HEK293 (cell line): Measurements from ENCODE around the gene ADAMTSL4.
A peak's percentile ranks its signal among the peaks of the same experiment; 100 is the strongest.

ENCODE experiments used
- CTCF ChIA-PET: fragments of 350-600 bp; formaldehyde crosslinking; extraction: SDS; loops from one replicate; lab custom pipeline; 2021; ENCODE audit warnings: antibody characterized with exemption; lab: Yijun Ruan, JAX
- POLR2A ChIA-PET: fragments of 300-600 bp; formaldehyde crosslinking; extraction: SDS; loops from one replicate; lab custom pipeline; 2020; ENCODE audit warnings: antibody characterized with exemption, inconsistent platforms; lab: Yijun Ruan, JAX
- H3K27ac ChIP-seq: fragments of 200-500 bp; sonication (Bioruptor generic); 2 replicates; pipeline ENCODE4 v1.5.1; 2014; ENCODE audit warnings: low read depth, low read length, control low read depth, inconsistent platforms; ENCODE audit errors: extremely low read depth
- H3K36me3 ChIP-seq, 2 experiments: fragments of 200-500 bp in 1 of 2; sonication (Bioruptor generic) in 1 of 2; 1 replicate in 1 of 2; 2 replicates in 1 of 2; pipeline ENCODE4 v1.5.1; 2014 to 2017; ENCODE audit warnings: inconsistent platforms in 2 of 2, low read length in 2 of 2; ENCODE audit not compliant: control insufficient read depth in 2 of 2, insufficient read depth in 1 of 2
- H3K4me1 ChIP-seq: fragments of 200-500 bp; sonication (Bioruptor generic); 2 replicates; pipeline ENCODE4 v1.5.1; 2014; ENCODE audit warnings: mild to moderate bottlenecking, low read length, inconsistent platforms; ENCODE audit not compliant: control insufficient read depth, insufficient read depth
- H3K4me3 ChIP-seq: 2 replicates; pipeline ENCODE4 v1.5.1; 2011; ENCODE audit warnings: low read depth, mild to moderate bottlenecking, control low read depth, low read length, moderate library complexity
- H3K9me3 ChIP-seq: fragments of 200-500 bp; sonication (Bioruptor generic); 2 replicates; pipeline ENCODE4 v1.5.1; 2014; ENCODE audit warnings: low read depth, low read length, inconsistent platforms; ENCODE audit not compliant: control insufficient read depth, insufficient read depth
- ZBTB17 ChIP-seq: fragments of 450-650 bp; formaldehyde crosslinking; IDR thresholded peaks from 2 replicates; pipeline ENCODE4 v1.5.1; 2016; ENCODE audit warnings: missing biosample characterization, missing genetic modification characterization
- ZBTB20 ChIP-seq: fragments of 450-650 bp; formaldehyde crosslinking; IDR thresholded peaks from 2 replicates; pipeline ENCODE4 v1.5.1; 2016; ENCODE audit warnings: missing biosample characterization, missing genetic modification characterization
- ZBTB48 ChIP-seq: fragments of 450-650 bp; formaldehyde crosslinking; IDR thresholded peaks from 2 replicates; pipeline ENCODE4 v1.5.1; 2016; ENCODE audit warnings: missing biosample characterization, missing genetic modification characterization
- ZNF184 ChIP-seq: fragments of 450-650 bp; IDR thresholded peaks from 2 replicates; pipeline ENCODE4 v1.5.1; 2018; ENCODE audit warnings: missing biosample characterization, mild to moderate bottlenecking, missing genetic modification characterization
- ZNF24 ChIP-seq: fragments of 450-650 bp; formaldehyde crosslinking; IDR thresholded peaks from 2 replicates; pipeline ENCODE4 v1.5.1; 2016; ENCODE audit warnings: missing biosample characterization, missing genetic modification characterization
- ZNF341 ChIP-seq: fragments of 450-650 bp; formaldehyde crosslinking; IDR thresholded peaks from 2 replicates; pipeline ENCODE4; 2016; ENCODE audit warnings: low read depth, missing biosample characterization, missing genetic modification characterization
- ZNF600 ChIP-seq: fragments of 450-650 bp; formaldehyde crosslinking; IDR thresholded peaks from 2 replicates; pipeline ENCODE4 v1.5.1; 2016; ENCODE audit warnings: missing biosample characterization, missing genetic modification characterization
- TF ChIP-seq, protein P1 (sequence below): fragments of 450-650 bp; formaldehyde crosslinking; conservative IDR thresholded peaks from 2 replicates; pipeline ENCODE4 v1.5.1; 2016; ENCODE audit warnings: low read depth, missing biosample characterization, missing genetic modification characterization
- TF ChIP-seq, protein P2 (sequence below): fragments of 450-650 bp; formaldehyde crosslinking; IDR thresholded peaks from 2 replicates; pipeline ENCODE4 v1.5.1; 2017; ENCODE audit warnings: missing biosample characterization, mild to moderate bottlenecking, missing genetic modification characterization, moderate library complexity
- TF ChIP-seq, protein P3 (sequence below): fragments of 450-650 bp; formaldehyde crosslinking; IDR thresholded peaks from 2 replicates; pipeline ENCODE4 v1.5.1; 2016; ENCODE audit warnings: missing biosample characterization, missing genetic modification characterization

Gene ADAMTSL4

DNA sequence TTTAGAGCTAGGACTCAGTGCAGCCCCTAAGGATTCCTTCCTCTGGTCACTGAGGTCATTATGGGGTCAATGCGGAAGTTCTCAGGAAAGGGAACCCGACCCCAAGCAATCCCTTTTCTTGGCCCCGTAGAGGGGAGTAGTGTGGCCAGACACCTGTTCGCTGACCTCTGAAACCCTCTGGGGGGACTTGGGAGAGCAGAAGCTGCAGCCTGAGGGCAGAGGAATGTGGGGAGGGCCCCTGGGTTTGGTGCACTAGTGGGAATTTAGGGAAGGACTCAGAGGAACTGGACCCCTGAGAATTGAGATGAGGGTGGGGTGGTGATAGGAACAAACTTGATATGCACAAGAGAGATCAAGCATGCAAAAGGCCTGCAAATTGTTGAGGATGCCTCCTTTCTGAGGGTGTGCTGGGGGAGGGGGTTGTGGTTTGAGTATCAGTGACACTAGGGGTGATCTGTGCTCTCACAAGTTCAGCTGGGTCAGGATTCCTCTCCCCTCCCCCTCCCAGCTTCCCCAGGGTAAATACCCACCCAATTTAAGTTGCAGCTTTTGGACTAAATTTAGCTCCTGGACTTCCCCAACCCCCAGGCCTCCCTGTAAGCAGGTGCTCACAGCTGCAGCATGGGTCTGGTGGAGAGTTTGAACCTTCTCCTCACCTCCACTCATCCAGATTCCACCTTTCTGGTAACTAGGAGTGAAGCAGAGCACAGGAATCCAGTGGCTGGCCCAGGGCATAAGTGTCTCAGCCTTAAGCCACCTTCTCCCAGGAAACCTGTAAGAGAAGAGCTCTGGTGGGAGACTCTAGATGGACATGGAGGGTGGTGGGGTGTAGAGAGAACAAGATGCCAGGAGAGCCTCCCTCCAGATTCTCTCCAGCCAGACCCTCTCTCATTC is 13.5 kb downstream of the ADAMTSL4 start (continued):
- TF ChIP-seq, protein P1, sequence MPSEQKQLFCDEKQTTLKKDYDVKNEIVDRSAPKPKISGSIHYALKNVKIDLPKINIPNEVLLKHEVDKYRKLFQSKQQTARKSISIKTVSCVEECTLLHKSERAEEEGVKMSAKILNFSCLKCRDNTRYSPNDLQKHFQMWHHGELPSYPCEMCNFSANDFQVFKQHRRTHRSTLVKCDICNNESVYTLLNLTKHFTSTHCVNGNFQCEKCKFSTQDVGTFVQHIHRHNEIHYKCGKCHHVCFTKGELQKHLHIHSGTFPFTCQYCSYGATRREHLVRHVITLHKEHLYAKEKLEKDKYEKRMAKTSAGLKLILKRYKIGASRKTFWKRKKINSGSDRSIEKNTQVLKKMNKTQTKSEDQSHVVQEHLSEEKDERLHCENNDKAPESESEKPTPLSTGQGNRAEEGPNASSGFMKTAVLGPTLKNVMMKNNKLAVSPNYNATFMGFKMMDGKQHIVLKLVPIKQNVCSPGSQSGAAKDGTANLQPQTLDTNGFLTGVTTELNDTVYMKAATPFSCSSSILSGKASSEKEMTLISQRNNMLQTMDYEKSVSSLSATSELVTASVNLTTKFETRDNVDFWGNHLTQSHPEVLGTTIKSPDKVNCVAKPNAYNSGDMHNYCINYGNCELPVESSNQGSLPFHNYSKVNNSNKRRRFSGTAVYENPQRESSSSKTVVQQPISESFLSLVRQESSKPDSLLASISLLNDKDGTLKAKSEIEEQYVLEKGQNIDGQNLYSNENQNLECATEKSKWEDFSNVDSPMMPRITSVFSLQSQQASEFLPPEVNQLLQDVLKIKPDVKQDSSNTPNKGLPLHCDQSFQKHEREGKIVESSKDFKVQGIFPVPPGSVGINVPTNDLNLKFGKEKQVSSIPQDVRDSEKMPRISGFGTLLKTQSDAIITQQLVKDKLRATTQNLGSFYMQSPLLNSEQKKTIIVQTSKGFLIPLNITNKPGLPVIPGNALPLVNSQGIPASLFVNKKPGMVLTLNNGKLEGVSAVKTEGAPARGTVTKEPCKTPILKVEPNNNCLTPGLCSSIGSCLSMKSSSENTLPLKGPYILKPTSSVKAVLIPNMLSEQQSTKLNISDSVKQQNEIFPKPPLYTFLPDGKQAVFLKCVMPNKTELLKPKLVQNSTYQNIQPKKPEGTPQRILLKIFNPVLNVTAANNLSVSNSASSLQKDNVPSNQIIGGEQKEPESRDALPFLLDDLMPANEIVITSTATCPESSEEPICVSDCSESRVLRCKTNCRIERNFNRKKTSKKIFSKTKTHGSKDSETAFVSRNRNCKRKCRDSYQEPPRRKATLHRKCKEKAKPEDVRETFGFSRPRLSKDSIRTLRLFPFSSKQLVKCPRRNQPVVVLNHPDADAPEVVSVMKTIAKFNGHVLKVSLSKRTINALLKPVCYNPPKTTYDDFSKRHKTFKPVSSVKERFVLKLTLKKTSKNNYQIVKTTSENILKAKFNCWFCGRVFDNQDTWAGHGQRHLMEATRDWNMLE (tag by site-specific recombination): peak; percentile 39; the same call in 1 of the 2 replicates
- TF ChIP-seq, protein P2, sequence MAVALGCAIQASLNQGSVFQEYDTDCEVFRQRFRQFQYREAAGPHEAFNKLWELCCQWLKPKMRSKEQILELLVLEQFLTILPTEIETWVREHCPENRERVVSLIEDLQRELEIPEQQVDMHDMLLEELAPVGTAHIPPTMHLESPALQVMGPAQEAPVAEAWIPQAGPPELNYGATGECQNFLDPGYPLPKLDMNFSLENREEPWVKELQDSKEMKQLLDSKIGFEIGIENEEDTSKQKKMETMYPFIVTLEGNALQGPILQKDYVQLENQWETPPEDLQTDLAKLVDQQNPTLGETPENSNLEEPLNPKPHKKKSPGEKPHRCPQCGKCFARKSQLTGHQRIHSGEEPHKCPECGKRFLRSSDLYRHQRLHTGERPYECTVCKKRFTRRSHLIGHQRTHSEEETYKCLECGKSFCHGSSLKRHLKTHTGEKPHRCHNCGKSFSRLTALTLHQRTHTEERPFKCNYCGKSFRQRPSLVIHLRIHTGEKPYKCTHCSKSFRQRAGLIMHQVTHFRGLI (tag by site-specific recombination): no peak

DNA sequence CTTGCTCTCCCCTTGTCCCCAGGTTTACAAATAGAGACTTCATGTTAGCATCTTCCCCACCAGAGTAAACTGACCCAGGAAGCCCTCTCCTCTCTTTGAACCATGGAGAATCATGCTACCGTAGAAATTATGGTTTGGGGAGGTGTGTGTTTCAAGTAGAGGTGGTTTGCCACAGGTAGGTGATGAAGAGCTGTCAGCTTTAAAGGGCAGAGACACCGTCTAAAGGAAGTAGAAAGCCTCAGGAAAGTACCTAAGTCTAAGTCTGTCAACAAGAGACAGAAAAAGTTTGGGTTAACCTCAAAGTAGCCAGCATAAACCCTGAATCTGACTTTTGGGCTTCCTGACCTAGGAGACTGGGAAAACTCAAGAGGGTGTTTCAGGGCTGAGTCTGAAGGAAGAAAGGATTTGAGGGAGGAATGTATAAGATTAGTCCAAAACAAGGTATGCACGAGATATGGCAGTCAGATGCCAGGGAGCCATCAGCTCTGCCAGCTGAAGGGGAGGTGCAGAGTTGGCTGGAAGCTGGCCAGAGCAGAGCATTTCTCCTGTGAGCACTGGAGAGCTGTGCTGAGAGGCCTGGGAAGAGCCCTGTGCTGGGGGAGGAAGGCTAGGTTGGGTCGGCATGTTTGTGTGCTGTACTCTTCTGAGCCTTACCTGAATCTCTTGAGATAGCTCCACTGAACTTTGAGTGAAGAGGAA is 14.3 kb downstream of the ADAMTSL4 start:
- peak; percentile 70; the same call in 1 of the 2 replicates for TF ChIP-seq ZBTB20
- peak; percentile 64 for TF ChIP-seq ZBTB17 (tag by site-specific recombination)
- no peak for TF ChIP-seq ZNF24 (tag by site-specific recombination)
- TF ChIP-seq, protein P3, sequence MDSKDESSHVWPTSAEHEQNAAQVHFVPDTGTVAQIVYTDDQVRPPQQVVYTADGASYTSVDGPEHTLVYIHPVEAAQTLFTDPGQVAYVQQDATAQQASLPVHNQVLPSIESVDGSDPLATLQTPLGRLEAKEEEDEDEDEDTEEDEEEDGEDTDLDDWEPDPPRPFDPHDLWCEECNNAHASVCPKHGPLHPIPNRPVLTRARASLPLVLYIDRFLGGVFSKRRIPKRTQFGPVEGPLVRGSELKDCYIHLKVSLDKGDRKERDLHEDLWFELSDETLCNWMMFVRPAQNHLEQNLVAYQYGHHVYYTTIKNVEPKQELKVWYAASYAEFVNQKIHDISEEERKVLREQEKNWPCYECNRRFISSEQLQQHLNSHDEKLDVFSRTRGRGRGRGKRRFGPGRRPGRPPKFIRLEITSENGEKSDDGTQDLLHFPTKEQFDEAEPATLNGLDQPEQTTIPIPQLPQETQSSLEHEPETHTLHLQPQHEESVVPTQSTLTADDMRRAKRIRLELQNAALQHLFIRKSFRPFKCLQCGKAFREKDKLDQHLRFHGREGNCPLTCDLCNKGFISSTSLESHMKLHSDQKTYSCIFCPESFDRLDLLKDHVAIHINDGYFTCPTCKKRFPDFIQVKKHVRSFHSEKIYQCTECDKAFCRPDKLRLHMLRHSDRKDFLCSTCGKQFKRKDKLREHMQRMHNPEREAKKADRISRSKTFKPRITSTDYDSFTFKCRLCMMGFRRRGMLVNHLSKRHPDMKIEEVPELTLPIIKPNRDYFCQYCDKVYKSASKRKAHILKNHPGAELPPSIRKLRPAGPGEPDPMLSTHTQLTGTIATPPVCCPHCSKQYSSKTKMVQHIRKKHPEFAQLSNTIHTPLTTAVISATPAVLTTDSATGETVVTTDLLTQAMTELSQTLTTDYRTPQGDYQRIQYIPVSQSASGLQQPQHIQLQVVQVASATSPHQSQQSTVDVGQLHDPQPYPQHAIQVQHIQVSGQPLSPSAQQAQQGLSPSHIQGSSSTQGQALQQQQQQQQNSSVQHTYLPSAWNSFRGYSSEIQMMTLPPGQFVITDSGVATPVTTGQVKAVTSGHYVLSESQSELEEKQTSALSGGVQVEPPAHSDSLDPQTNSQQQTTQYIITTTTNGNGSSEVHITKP (tag by site-specific recombination): peak; percentile 87
- no peak for TF ChIP-seq ZNF184
- TF ChIP-seq ZNF600 (tag by site-specific recombination): peak; percentile 93
- TF ChIP-seq ZBTB48 (tag by site-specific recombination): 0 out of 2 replicates have a peak, but pooled peaks have one; percentile 26
- TF ChIP-seq ZNF341: peak; percentile 92
- CTCF ChIA-PET: interaction anchor here (0.6 to 5.1 kb wide), 10 partner anchors 8 to 267 kb away, joined by 3 to 62 read pairs (median 6); partner anchors contain the start of genes GOLPH3L and MCL1
- H3K4me1 ChIP-seq: peaks cover 31% of the 10 kb centered on the region
- H3K4me3 ChIP-seq: no peak overlapping the region
- no peaks in the 10 kb centered on the region for H3K9me3 ChIP-seq
- H3K36me3 ChIP-seq: no peaks in the 10 kb centered on the region
- H3K27ac ChIP-seq: peak overlapping the region; percentile 96
- POLR2A ChIA-PET: interaction anchor here (0.5 to 8.8 kb wide), 2 partner anchors 10 to 60 kb away, joined by 3 to 272 read pairs; partner anchors contain the start of gene MCL1
